Measurements from ENCODE around the gene FSTL4.
A peak's percentile ranks its signal among the peaks of the same experiment; 100 is the strongest.
"Not testable (repeated sequence)": the region's sequence is repeated elsewhere in the genome, so short reads cannot be mapped to it uniquely, and the experiment has no call there.

Gene FSTL4

GRCh38 chr5:133398646-133399101 is 213.7 kb downstream of the FSTL4 start:
- DNase-seq, result peak; percentile 68

DNA sequence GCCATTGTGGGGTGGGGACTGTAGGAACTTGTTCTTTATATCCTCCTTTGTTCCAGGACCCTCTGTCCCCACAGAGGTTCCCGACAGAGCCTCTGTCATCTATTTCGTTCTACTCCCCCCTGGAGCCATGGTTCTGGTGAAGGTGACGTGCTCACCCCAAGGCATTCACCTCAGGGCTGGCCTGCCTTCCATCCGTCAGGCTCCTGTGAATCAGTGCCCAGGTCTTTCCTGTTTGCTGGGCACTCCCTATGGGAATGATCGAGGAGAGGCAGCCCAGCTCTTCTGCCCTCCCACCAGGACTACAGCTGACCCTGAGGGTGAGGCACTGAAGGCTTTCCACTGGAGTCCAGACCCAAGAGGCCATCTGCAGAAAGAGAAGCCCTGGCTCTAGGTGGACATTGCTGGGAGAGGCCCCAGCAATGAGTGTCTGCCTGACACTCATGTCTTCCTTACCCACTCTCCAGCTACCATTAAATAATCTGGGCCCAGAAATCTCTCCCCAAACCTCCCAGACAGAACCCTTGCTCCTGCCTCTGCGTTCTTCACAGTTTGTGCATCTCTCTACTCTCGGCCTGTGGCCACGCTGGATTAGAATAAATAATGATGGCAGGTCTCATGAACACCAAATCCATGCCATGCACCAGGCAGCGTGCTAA is 214.2 kb downstream of the FSTL4 start:
- no peak for DNase-seq

GRCh38 chr5:133397348-133397747 is 215.0 kb downstream of the FSTL4 start:
- peak; percentile 50 for DNase-seq

- DNase-seq, result peak; percentile 44
Measured at GRCh38 chr5:133396814-133397213, 215.5 kb downstream of the FSTL4 start.

- peak; percentile 54 for DNase-seq
Measured at GRCh38 chr5:133396187-133396741, 216.1 kb downstream of the FSTL4 start.

- DNase-seq, result not testable (repeated sequence)
Measured at GRCh38 chr5:133395207-133395606, 217.1 kb downstream of the FSTL4 start.

- DNase-seq, result peak; percentile 51
Measured at GRCh38 chr5:133394477-133394817, 217.9 kb downstream of the FSTL4 start.

DNA sequence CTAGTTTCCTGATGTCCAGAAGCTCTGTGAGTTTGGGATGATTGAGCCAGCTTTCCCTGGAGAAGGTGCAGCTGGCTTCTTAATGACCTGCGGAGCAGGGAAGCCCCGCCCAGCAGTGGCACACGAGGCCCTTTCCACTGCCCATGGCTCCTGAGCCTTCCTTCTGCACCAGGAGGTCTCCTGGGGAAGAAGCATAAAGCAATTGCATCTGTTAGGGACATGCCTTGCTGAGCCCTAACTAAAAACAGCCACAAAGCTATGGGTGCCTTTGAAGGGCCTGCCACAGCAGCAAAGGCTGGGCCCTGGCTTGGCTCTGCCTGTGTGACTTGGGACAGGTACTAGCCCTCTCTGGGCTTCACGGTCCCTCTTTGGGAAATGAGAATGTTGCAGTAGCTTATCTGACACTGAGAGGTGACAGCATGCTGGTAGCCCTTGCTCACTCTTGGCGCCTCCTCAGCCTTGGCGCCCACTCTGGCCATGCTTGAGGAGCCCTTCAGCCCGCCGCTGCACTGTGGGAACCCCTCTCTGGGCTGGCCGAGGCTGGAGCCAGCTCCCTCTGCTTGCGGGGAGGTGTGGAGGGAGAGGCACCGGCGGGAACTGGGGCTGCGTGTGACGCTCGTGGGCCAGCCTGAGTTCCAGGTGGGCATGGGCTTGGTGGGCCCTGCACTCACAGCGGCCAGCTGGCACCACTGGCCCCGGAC is 218.4 kb downstream of the FSTL4 start:
- DNase-seq, result peak; percentile 48

- peak; percentile 46 for DNase-seq
Measured at GRCh38 chr5:133392448-133392847, 219.9 kb downstream of the FSTL4 start.

DNA sequence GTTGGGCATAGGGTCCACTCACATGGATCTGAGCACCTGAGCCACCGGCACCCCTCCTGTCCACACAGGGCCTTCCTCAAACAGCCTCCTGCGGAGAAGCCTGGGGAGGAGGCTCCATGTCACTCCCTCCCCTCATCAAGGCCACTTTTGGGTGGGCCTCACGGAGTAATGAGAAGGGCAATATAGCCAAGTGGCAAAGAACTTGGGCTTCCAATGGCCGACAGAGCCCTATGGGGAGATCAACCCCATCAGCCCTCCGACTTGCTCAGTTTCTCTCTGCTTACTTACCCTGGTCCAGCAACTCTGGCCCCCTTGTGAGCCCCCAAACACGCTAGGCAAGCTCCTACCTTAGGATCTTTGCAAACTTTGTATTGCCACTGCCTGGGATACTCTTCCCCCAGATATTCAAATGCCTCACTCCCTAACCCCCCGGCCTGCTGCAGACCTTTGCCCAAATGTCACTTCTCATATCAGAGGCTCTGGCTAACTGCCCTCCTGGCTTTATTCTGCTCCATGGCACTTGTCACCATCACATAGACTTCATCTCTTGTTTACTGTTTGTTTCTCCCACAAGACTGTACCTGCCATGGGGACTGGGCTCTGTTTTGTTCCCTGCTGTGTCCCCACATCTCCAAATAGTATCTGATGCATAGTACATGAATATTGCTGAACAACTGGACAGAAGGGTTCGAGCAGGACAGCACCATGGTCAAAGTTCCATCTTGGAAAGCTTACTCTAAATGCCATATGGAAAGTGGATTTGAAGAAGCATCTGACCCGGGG is 220.8 kb downstream of the FSTL4 start:
- DNase-seq, result peak; percentile 32

DNA sequence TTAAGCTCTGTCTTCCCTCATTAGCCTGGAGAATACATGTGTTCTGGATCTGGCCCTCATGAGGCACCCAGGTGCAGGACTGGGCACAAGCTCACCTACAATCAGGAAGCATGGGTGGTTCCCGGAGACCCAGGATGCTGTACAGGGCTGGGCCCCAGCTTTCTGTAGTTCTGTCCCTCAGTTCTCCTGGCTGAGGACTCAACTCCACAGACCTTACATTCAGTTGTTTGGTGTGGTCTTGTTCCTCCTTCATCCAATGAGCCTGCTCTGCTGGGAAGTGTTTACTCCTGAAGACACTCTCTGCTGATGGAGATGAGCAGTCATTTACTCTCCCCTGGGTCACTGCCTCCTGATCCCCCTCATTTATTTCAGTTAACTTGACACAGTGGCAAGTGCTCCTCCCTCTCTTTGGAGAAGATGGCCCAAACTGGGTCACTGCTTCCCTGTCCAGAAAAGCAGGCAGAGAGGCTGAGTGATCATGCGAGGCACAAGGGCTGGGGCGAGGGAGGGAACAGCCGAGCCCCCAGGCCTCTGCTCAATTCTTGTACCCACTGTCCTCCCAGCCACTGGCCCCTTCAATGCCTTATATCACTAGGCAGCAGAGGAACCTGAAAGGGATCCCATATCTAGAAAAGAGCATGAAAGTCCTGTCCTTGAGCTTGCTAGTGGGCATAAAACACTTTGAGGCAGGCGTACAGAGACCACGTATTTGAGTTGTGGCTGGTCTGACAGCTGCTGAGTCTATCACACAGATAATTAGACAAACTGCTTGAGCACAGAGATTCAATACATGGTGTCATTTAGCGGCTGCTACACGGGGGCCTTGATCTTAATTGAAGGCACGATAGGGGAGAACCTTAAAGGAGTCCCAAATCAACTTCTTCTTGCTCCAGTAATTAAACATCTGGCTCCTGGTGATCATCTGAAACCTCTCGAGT is 221.7 kb downstream of the FSTL4 start:
- DNase-seq, result peak; percentile 38

DNA sequence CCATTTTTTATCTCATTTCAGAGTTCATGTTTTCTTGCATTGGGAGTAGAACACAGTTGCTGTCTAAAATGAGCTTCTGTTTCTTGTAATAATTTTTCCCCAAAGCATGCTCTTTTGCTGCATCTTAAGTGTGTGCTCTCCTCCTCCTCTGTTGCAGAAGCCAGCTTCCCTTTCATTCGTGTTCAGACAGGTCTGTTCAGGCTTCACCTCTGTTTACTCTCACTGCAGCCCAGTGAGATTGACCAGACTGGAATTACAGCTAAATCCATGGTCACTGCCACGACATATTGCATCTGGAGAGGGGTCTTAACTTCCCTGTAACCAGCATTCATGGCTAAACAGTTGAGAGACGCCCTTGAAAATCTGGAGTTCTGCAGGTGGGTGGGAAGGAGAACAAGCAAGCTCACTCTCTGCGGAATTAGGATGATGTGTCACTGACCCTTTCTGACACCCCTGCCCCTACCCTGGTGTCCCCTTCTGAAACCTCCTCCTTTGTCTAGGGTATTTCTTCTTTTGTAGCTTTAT is 223.2 kb downstream of the FSTL4 start:
- DNase-seq, result peak; percentile 17

- peak; percentile 17 for DNase-seq
Measured at GRCh38 chr5:133387621-133388020, 224.7 kb downstream of the FSTL4 start.

GRCh38 chr5:133387091-133387490 is 225.2 kb downstream of the FSTL4 start:
- peak; percentile 11 for DNase-seq

- peak; percentile 24 for DNase-seq
Measured at GRCh38 chr5:133386662-133387061, 225.7 kb downstream of the FSTL4 start.

DNA sequence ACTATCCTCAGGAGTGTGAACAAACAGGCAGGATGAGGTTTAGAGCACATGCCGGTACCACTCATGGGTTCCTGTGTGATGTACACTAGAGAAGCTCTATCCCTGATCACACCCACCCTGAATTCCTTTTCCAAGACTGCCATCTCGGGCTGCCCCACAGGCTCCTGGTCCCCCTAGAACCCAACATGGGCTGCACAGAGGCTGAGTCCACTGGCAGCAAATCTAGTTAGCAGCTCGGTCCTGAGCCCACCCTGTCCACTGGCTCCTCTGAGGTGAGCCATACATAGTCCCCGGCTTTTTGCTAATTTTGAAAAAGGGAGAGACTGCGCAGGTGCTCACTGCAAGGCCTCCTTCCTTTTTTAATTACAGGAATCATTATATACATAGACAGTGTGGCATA is 227.0 kb downstream of the FSTL4 start:
- no peak for DNase-seq

- DNase-seq, result peak; percentile 42
Measured at GRCh38 chr5:133384903-133385302, 227.4 kb downstream of the FSTL4 start.

DNA sequence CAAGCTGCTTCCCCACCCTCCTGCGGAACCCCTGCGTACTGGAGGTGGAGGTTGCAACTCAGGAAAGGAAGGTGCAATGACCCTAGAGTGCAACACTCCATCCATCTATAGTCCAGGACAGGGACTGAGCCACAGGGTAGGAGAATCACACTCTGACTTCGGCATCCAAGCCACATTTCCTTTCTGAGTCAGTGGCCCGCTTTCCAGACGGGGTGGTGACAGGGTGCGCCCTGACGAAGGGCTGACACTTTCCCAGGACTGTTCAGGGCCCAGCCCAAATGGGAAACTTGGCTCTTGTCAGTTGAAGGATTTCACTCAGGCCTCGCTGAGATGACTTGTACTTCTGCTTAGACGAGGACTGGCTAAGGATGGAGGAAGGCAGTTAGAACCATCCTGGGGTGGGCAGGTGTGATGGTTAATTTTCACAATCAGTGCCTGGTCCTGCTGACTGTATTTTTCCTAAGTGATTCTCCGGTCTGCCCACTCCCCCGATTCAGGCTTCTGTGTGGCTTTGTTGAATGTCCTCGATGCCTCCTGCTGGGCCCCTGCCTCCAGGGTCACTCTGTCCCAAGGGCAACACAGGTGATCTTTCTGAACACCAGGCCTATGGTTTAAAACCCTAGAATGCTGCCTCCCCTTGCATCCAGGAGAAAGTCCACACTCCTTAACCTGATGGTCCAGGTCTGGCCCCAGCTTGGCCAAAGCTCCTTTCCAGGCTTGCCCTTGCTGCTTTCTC is 228.1 kb downstream of the FSTL4 start:
- peak; percentile 48 for DNase-seq

- peak; percentile 43 for DNase-seq
Measured at GRCh38 chr5:133383580-133383939, 228.8 kb downstream of the FSTL4 start.

DNA sequence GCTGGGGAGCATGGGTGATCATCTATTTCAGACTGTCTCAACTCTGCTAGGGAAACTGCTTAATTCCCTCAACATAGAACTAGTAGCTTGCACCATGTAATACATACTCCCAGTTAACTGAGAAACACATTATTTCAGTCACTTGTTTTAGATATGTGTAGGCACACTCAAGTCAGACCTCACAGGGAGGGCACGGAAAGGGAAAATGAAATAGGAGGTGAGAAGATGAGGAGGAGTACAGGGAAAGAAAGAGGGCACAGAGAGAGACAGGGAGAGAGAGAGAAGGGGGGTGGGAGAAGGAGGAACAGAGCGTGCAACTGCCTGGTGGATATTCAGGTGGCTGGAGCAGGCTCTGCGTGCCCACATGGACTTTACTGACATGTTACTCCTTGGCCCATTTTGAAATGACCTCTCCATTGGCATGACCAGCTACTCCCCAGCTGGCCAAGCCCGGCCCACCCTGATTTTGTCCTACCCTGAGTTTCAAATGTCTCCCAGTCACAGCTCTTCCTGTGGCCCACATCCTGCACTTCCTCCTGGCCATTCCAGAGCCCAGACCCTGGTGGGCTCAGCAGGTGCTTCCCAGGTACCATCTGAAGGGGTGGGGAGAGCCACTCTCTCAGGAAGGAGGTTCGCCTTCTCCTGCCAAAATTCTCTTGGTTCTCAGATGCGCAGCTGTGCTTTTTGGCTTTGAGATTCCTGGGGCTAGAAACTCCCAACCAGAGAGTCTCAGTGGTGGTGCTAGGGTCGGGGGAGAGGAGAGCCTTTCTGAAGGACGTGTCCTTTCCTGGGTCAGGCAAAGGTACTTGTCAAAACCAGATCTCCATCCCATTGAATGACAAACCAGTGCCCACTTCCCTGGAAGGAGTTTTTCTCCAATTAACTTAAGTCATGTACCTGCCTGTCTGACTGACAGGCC is 229.4 kb downstream of the FSTL4 start:
- peak; percentile 49 for DNase-seq

Measured in activated CD8-positive, alpha-beta memory T cell treated with anti-CD3 and anti-CD28 coated beads for 24 hours (primary cell).